GM18511 (cell line): ENCODE measurements around the gene ZBTB9.

Source experiments
- ATAC-seq: cut with Tn5 transposase; IDR thresholded peaks from one replicate; pipeline ENCODE4 v1.9.1; 2021; ENCODE audit warnings: mild to moderate bottlenecking, moderate library complexity; ENCODE audit not compliant: unreplicated experiment

ZBTB9 gene

GRCh38 chr6:33418690-33419291 is 35.6 kb upstream of the ZBTB9 start:
- ATAC-seq, result no peak

GRCh38 chr6:33419580-33420490 is 34.5 kb upstream of the ZBTB9 start, which contains the start of gene SYNGAP1:
Gene SYNGAP1 (plus strand): TSS chr6:33420065. CDS start chr6:33420265, 200 bp downstream.
- ATAC-seq, result no peak

GRCh38 chr6:33420491-33421343 is 33.7 kb upstream of the ZBTB9 start:
- no peak for ATAC-seq

DNA sequence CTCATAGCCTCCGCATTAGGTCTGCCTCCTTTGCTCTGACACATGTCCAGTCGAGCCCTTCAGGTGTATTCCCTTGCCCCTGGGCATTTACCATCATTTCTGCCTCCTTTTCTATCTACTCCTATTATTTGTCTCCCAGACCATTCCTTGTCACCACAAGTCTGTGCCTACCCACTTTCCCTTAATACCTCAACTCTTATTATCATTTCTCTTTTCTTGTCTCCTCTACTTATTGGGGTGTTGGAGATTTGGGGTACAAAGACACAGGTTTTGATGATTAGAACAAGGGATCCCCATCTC is 33.1 kb upstream of the ZBTB9 start:
- ATAC-seq, result no peak

DNA sequence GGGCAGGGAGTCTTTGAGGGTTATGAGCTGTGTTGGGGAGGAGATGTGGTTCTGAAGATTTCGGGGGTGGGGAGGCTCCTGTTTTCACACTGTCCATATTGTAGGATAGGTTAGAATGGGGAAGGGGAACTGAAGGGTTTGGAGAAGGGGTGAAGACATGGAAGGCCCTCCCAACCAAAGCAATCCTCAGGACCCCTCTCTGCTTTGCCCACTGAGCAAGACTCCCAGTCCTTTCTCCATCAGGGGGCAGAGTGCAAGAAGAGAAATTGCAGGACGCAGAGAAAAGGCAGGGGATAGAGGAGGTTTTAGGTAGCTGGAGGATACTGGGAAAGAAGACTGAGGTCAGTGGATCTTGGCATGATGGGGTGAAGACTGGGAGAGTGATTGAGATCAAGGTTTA is 30.6 kb upstream of the ZBTB9 start:
- ATAC-seq, result no peak

GRCh38 chr6:33424855-33425667 is 29.3 kb upstream of the ZBTB9 start:
- no peak for ATAC-seq

DNA sequence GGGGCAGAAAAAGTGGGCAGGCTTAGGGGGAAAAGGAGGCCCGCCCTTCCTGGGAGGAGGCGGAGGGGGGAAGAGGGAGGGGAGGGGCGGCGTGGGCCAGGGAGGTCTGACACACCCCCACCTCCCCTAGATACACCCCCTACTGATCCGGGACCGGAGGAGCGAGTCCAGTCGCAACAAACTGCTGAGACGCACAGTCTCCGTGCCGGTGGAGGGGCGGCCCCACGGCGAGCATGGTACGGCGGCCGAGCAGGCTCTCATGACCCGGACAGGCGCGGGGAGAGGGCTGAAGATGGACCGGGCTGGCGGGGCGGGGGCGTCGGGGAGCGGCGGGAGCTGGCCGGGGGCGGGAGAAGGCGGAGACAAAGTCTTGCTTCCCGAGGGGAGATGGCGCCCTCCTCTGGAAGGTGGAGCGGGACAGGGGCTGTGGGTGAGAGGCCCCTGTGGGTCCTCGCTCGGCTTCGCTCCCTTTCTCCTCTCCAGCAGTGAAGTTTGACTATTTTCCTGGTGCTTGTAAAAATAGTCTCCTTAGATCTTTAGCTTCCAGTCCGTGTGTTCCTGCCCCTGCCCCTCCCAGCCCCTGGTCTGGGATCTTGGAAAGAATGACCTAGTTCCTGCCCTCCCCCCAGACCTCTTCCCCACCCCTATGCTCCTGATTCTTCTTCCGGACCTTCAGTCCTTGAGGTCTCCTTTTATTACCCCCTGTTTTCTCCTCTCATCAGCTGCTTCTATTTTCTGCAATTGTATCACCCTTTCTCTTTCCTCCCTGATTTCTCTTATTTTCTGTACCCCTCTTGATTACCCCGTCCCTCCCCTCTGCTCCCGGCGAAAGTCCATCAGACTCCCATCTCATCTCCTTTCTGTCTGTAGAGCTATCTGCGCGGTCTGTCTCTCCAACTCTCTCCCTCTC is 28.5 kb upstream of the ZBTB9 start:
- ATAC-seq, result peak; percentile 58

GRCh38 chr6:33426590-33427511 is 27.5 kb upstream of the ZBTB9 start:
- no peak for ATAC-seq

DNA sequence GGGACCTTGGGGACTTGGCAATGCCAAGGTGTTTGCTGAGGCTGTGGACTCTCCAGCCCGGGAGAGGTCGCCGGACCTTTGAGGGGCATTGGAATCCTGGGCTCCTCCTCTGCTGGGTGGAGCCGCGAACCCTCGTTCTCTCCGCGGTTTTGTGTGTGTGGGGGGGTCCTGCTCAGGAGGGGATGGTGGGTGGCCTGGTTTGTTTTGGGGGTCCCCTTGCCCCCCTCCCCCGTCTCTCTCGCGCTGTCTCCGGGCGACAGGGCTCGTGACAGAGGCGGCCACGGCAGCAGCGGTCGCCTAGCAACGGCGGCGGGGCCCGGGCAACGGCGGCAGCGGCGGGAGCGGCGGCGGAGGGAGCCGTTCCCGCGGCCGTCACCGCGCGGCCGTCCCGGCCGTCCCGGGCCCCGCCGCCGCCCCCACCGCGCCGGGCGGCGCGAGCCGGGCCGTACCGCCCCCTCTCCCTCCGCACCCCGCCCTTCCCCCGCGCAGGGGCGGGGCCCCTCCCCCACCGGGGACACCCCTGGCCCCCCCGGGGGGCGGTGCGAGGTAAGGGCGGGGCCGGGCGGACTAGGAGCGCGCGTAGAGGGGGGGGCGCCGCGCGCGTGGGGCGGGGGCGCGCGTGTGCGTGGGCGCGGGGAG is 26.7 kb upstream of the ZBTB9 start:
- no peak for ATAC-seq

GRCh38 chr6:33428224-33428965 is 26.0 kb upstream of the ZBTB9 start:
- ATAC-seq, result no peak

GRCh38 chr6:33428966-33429749 is 25.2 kb upstream of the ZBTB9 start:
- no peak for ATAC-seq

GRCh38 chr6:33429750-33430052 is 24.7 kb upstream of the ZBTB9 start:
- no peak for ATAC-seq

GRCh38 chr6:33430334-33430733 is 24.0 kb upstream of the ZBTB9 start:
- ATAC-seq, result no peak

DNA sequence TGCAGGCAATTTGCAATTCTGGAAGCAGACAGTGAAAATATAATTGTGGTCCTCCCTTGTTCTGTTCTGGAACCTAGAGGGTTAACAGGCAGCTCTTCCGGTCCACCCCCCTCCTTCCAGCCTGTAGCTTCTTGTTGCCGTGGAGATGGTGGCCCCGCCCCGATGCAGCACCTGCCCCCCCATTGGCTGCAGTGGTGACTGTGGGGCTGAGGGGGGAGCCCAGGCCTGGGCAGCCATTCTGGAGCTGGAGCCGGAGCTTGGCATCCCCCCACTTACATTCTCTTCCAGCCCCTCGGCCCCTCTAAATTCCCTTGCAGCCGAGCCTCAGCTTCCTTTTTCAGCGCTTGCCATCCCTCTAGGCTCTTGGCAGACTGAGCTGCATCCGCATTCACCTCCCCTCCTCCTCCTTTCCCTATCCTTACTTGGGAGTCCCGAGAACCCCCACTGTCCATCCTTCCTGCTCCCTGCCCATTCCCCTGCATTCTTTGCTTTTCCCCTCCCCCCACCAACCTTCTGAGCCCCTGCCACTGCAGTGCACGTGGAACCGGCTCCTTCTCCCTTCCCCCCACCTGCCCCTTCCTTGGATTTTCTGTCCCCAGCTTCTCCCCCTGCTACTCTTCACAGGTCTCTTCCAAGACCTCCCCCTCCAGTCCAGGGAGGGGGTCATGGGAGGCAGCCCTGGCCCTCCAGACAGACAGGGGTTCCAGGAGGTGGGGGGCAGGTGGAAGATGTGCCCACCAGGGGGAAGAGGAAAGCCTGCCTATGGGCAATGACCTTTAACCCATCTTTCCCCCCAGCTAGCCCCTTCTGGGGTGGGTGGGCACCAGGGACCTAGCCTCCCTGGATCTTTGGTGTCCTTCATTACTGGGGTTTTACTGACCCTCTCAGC is 23.1 kb upstream of the ZBTB9 start:
- ATAC-seq, result peak; percentile 64

GRCh38 chr6:33431880-33432541 is 22.4 kb upstream of the ZBTB9 start:
- ATAC-seq, result no peak
